A549 (cell line): ENCODE data around the gene OGA. TPM values are rescaled to one million over a fixed set of nuclear protein-coding genes. Genes with fewer than 3 reads are reported as not detected.

Experiments used
- ATAC-seq, 2 experiments: fragments of 200-7000 bp in 1 of 2; fragments of >200 bp in 1 of 2; cut with Nextera tagmentation in 1 of 2; cut with Tn5 transposase in 1 of 2; 3 replicates each; pipeline versions ENCODE4 v1.8.0 to v1.9.1; 2018 to 2020; ENCODE audit warnings: mild to moderate bottlenecking in 1 of 2, moderate library complexity in 1 of 2
- CTCF ChIA-PET: fragments of 300-600 bp; sonication (Branson Sonifier 250); formaldehyde crosslinking; extraction: SDS; loops from one replicate; lab custom pipeline; 2021; ENCODE audit warnings: antibody characterized with exemption, inconsistent platforms; lab: Yijun Ruan, JAX
- POLR2A ChIA-PET: fragments of 350-600 bp; formaldehyde crosslinking; extraction: SDS; loops from one replicate; lab custom pipeline; 2021; ENCODE audit warnings: antibody characterized with exemption, inconsistent platforms; lab: Yijun Ruan, JAX
- DNase-seq, 2 experiments: peaks; one replicate each; pipeline versions ENCODE4 v3.0.0 to v3.0.0-alpha.2; 2011 to 2016; ENCODE audit warnings: low read depth in 1 of 2, low spot score in 1 of 2
- FAIRE-seq: peaks from 2 replicates; lab custom pipeline; 2011; peaks lifted over from hg19 to GRCh38; lab: Jason Lieb, UNC
- H3K27ac ChIP-seq, 2 experiments: fragments of >200 bp; sonication (Bioruptor Twin); formaldehyde crosslinking; 3 replicates each; pipeline ENCODE4 v1.5.1; 2016 to 2017
- H3K4me1 ChIP-seq: fragments of >200 bp; sonication (Bioruptor Twin); formaldehyde crosslinking; 3 replicates; pipeline ENCODE4 v1.6.1; 2016
- H3K4me2 ChIP-seq: fragments of >200 bp; sonication (Bioruptor Twin); formaldehyde crosslinking; 3 replicates; pipeline ENCODE4 v1.6.1; 2016
- H3K4me3 ChIP-seq: fragments of >200 bp; sonication (Bioruptor Twin); formaldehyde crosslinking; 3 replicates; pipeline ENCODE4 v1.5.1; 2016
- H3K9me3 ChIP-seq: fragments of >200 bp; sonication (Bioruptor Twin); formaldehyde crosslinking; 3 replicates; pipeline ENCODE4 v1.6.1; 2016
- ATOH8 ChIP-seq: fragments of 250-450 bp; sonication (Bioruptor Pico); IDR thresholded peaks from 2 replicates; pipeline ENCODE4 v1.5.0; 2020; ENCODE audit warnings: low read depth, mild to moderate bottlenecking, moderate library complexity
- BCL3 ChIP-seq: fragments of >200 bp; sonication (Bioruptor Twin); formaldehyde crosslinking; IDR thresholded peaks from 3 replicates; pipeline ENCODE4 v1.6.1; 2016
- CEBPB ChIP-seq, 2 experiments: fragments of >200 bp in 1 of 2; sonication (Bioruptor Twin) in 1 of 2; formaldehyde crosslinking in 1 of 2; IDR thresholded peaks; 2 replicates each; pipeline ENCODE4 v1.6.1; 2012 to 2016
- E2F6 ChIP-seq: IDR thresholded peaks from 2 replicates; pipeline ENCODE4 v1.6.1; 2012; ENCODE audit warnings: low read depth, borderline replicate concordance
- EHF ChIP-seq: fragments of 250-450 bp; sonication (Bioruptor Pico); IDR thresholded peaks from 2 replicates; pipeline ENCODE4 v1.5.0; 2020; ENCODE audit warnings: mild to moderate bottlenecking
- FOSB ChIP-seq: fragments of 250-450 bp; sonication (Bioruptor Pico); IDR thresholded peaks from 2 replicates; pipeline ENCODE4 v1.5.0; 2020; ENCODE audit warnings: mild to moderate bottlenecking, moderate library complexity
- HDAC2 ChIP-seq: fragments of 200-600 bp; sonication (generic); IDR thresholded peaks from 2 replicates; pipeline ENCODE4 v1.6.1; 2016
- HOXB13 ChIP-seq: fragments of 250-450 bp; sonication (Bioruptor Pico); IDR thresholded peaks from 2 replicates; pipeline ENCODE4 v1.5.0; 2020; ENCODE audit warnings: low read depth, mild to moderate bottlenecking, moderate library complexity
- HOXB5 ChIP-seq: fragments of 250-450 bp; sonication (Bioruptor Pico); IDR thresholded peaks from 2 replicates; pipeline ENCODE4 v1.5.0; 2020; ENCODE audit warnings: mild to moderate bottlenecking, moderate library complexity
- KDM1A ChIP-seq: fragments of 200-600 bp; sonication (generic); IDR thresholded peaks from 2 replicates; pipeline ENCODE4 v1.6.1; 2016; ENCODE audit warnings: low read depth, mild to moderate bottlenecking
- MAX ChIP-seq: IDR thresholded peaks from 2 replicates; pipeline ENCODE4 v1.6.1; 2012
- NFE2L2 ChIP-seq: fragments of 150-350 bp; conservative IDR thresholded peaks from 2 replicates; pipeline ENCODE4 v1.6.1; 2014; ENCODE audit warnings: low read length
- NPAS2 ChIP-seq: fragments of 250-450 bp; sonication (Bioruptor Pico); IDR thresholded peaks from 2 replicates; pipeline ENCODE4 v1.8.0; 2022; ENCODE audit warnings: mild to moderate bottlenecking, moderate library complexity, borderline replicate concordance
- NR3C1 ChIP-seq: fragments of >200 bp; sonication (Bioruptor Twin); formaldehyde crosslinking; IDR thresholded peaks from 3 replicates; pipeline ENCODE4 v1.6.1; 2017
- REST ChIP-seq: fragments of 200-600 bp; sonication (generic); IDR thresholded peaks from 2 replicates; pipeline ENCODE4 v1.6.1; 2016; ENCODE audit warnings: antibody characterized with exemption, mild to moderate bottlenecking, moderate library complexity
- RNF2 ChIP-seq: fragments of 200-600 bp; sonication (generic); IDR thresholded peaks from 2 replicates; pipeline ENCODE4 v1.6.1; 2016; ENCODE audit warnings: low read depth, mild to moderate bottlenecking, antibody characterized with exemption, moderate library complexity, borderline replicate concordance
- SREBF2 ChIP-seq: fragments of 450-650 bp; IDR thresholded peaks from 2 replicates; pipeline ENCODE4 v1.6.1; 2014; ENCODE audit warnings: mild to moderate bottlenecking, moderate library complexity
- USF2 ChIP-seq: fragments of 450-650 bp; IDR thresholded peaks from 2 replicates; pipeline ENCODE4 v1.6.1; 2014; ENCODE audit warnings: antibody characterized with exemption
- WGBS: methylation state at CpG from one replicate; pipeline ENCODE4 v1.1.6; 2017; ENCODE audit errors: missing lambda C conversion rate; 5-methylcytosine and 5-hydroxymethylcytosine counted together
- polyA plus RNA-seq, 4 experiments: library from polyadenylated mRNA; depleted of rRNA in 3 of 4; stranded (reverse); fragments of >200 nt; fragmentation: RNase III in 1 of 4; extraction: RNeasy Plus Mini Kit Qiagen cat#74134 plus additional on column Dnase treatment in 1 of 4; gene quantifications; 2 replicates in 3 of 4; 3 replicates in 1 of 4; pipeline ENCODE4 v1.2.3, GENCODE V29; 2011 to 2017

The OGA gene
- polyA plus RNA-seq, 2 of the 4 experiments (the other 2 are of a cell fraction), result 40.3 to 79.1 TPM

GRCh38 chr10:101840102-101840684 lies 21.9 kb upstream of the OGA start:
- CTCF ChIA-PET, result interaction anchor here (0.6 to 15.4 kb wide), 58 partner anchors 6 to 651 kb away, joined by 3 to 379 read pairs (median 5); partner anchors contain the start of genes NPM3 and OGA
- Histone ChIP-seq H3K4me3 (peak overlapping the region; percentile 38), H3K9me3 (no peaks in the 10 kb centered on the region), H3K4me2 (peak overlapping the region; percentile 71), H3K4me1 (peaks cover 20% of the 10 kb centered on the region)
- POLR2A ChIA-PET, result interaction anchor here (1.0 to 1.4 kb wide), 4 partner anchors 22 to 274 kb away, joined by 3 to 8 read pairs (median 5); partner anchors contain the start of gene OGA
- FAIRE-seq (no peak), ATAC-seq (no peak; a peak in 1 of 6 replicates)
- WGBS, result 29% methylated on average over 14 of the region's 19 CpGs
- TF ChIP-seq EHF, result no peak
- TF ChIP-seq USF2, result no peak
- no peak for TF ChIP-seq HOXB5 (CRISPR knock-in tag)
- TF ChIP-seq NFE2L2, result no peak
- no peak for TF ChIP-seq CEBPB (IDR thresholded peaks at IDR 0.05)
- no peak for TF ChIP-seq SREBF2
- no peak for TF ChIP-seq ATOH8 (CRISPR knock-in tag)
- TF ChIP-seq E2F6, result no peak
- no peak for TF ChIP-seq KDM1A
- TF ChIP-seq NR3C1, result no peak
- TF ChIP-seq REST, result no peak
- TF ChIP-seq RNF2, result no peak
- no peak for TF ChIP-seq HOXB13 (CRISPR knock-in tag)
- no peak for TF ChIP-seq BCL3
- no peak for TF ChIP-seq MAX
- no peak for TF ChIP-seq FOSB (CRISPR knock-in tag)
- TF ChIP-seq NPAS2, result no peak
- TF ChIP-seq, all 56 proteins: peak for 0
- DNase-seq, result no peak
- peak overlapping the region; percentile 29 to 77; a peak in 4 of 6 replicates for H3K27ac ChIP-seq

- H3K4me3 ChIP-seq, result peak overlapping the region; percentile 38
- WGBS, result 80% methylated on average over 18 of the region's 36 CpGs
- DNase-seq (no peak), ATAC-seq (peak in 1 of 2 experiments; percentile 38; a peak in 3 of 6 replicates), FAIRE-seq (no peak)
- ChIA-PET CTCF (interaction anchor here (0.6 to 15.4 kb wide), 23 partner anchors 11 to 483 kb away, joined by 3 to 379 read pairs (median 11); partner anchors contain the start of genes NPM3 and OGA), POLR2A (interaction anchor here (1.2 kb wide), 1 partner anchor 275 kb away, joined by 3 read pairs; no protein-coding TSS in a partner anchor)
- H3K9me3 ChIP-seq, result no peaks in the 10 kb centered on the region
- peaks cover 20% of the 10 kb centered on the region for H3K4me1 ChIP-seq
- TF ChIP-seq HDAC2, result no peak
- peak overlapping the region; percentile 71 for H3K4me2 ChIP-seq
- H3K27ac ChIP-seq, result peak overlapping the region; percentile 29 to 77; a peak in 4 of 6 replicates
Measured at GRCh38 chr10:101839416-101840063, 21.3 kb upstream of the OGA start.
